NB4 (cell line): ENCODE results near the gene CSTF3.

Source experiments
- CTCF ChIP-seq: IDR thresholded peaks from one replicate; pipeline ENCODE4 v1.5.1; 2012; ENCODE audit warnings: low read depth, low read length
- MAX ChIP-seq: IDR thresholded peaks from 2 replicates; pipeline ENCODE4 v1.6.1; 2011; ENCODE audit warnings: low read depth, low read length
- MYC ChIP-seq: IDR thresholded peaks from 2 replicates; pipeline ENCODE4 v1.6.1; 2011; ENCODE audit warnings: low read depth, low read length
- POLR2A ChIP-seq: IDR thresholded peaks from 2 replicates; pipeline ENCODE4 v1.6.1; 2011; ENCODE audit warnings: mild to moderate bottlenecking; ENCODE audit not compliant: insufficient read length; ENCODE audit errors: extremely low read depth

GRCh38 chr11:33064866-33065265 is 96.4 kb downstream of the CSTF3 start:
- TF ChIP-seq CTCF (no peak), MYC (no peak), POLR2A (no peak), MAX (no peak)
